ENCODE measurements around the gene MCTP2.
"Not testable (repeated sequence)": the region's sequence is repeated elsewhere in the genome, so short reads cannot be mapped to it uniquely, and the experiment has no call there.

The MCTP2 gene

DNA sequence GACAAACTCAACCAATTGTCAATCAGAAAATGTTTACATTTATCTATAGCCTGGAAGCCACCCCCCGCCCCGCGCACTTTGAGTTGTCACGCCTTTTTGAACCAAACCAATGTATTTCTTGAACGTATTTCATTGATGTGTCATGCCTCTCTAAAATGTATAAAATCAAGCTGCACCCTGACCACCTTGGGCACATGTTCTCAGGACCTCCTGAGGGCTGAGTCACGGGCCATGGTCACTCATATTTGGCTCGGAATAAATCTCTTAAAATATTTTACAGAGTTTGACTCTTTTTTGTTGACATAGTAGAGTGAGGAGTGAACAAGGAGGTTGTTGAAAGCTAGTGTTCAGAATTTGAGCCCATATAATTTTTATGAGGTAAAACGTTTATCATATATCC, 6.5 kb downstream of the MCTP2 start:
- no peak for DNase-seq

DNA sequence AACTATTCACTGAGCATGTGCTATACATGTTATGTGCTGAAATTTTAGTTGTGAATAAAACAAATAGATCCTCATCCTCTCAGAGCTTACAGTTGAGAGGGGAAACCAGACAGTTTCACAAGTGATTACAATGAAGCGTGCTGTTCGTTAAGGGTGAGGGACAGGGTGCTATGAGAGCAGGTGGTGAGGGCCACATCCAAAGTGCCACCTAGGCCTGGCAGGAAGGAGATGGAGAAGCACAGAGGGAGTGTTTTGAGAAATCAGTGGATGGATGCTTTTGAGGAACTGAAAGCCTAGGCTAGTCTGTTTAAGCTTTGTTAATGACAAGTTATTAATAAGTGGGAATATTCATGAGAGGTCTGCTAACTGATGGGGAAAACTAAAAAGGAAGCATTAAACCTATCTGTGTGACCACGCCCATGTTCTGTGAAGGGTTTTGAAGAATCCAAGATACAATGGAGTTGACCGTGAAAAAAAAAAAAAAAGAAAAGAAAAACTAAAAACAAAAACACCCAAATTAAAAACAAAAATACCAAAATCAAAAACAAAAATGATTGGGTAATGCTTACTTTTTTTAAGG, 7.3 kb downstream of the MCTP2 start:
- no peak for DNase-seq

DNA sequence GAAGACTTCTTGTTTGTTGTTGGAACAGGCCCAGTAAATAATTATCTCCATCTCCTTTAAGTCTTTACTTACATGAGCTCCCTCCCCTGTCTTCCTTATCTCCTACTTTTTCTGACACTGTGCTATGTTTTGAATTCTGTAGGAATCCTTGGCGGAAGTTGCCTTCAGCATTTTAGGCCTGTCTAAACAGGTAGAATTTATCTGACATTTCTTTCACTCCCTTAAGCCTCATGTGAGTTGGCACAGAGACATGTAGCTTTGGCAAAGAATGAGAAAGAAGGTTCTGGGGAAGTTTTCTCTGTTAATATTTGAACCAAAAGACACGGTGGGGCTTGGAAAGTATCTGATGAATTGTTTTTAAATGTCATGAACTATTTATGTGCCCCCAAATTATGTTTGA, 8.1 kb downstream of the MCTP2 start:
- no peak for DNase-seq

DNA sequence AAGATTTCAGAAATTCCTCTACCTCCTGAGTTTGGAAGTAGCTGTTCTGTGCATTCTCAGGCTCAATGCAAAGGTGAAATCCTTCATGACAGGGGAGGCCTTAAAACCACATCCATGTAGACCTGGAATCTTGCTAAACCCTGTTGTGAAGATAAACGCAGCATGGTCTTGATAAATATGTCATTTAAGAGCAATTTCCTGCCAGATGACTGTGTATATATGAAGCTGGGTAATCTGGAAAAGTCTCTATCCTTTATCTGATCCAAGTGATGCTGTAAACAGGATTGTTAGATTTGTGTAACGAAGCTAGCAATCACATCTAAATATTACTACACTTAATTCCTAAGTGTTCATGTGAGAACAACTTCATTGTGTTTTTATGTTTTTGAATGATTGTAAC, 9.1 kb downstream of the MCTP2 start:
- DNase-seq, result no peak

DNA sequence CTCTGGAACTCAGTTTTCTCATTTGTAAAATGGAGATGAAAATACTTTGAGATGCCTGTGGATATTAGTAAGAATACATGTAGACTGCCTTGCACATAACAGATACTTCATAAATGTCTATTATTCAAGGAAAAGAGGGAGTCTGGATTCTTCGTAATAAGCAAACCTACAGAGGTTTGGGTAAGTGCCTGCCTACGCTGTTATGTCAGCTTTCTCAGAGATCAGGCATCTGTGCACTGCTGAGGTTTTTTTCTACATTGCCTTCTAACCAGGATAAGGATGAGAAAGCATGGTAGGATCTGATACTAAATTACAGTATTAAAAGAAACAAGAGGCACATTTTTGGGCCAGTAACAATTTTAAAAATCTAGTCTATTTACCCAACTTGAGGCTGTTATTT, 10.9 kb downstream of the MCTP2 start:
- DNase-seq, result no peak

DNA sequence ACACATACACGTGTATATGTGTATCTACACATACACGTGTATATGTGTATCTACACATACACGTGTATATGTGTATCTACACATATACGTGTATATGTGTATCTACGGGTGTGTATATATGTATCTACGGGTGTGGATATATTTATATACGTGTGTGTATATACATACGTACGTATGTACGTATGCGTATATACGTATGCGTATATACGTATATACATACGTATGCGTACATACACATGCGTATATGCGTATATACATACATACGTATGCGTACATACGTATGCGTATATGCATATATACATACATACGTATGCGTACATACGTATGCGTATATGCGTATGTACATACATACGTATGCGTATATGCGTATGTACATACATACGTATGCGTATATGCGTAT, 11.6 kb downstream of the MCTP2 start:
- not testable (repeated sequence) for DNase-seq

DNA sequence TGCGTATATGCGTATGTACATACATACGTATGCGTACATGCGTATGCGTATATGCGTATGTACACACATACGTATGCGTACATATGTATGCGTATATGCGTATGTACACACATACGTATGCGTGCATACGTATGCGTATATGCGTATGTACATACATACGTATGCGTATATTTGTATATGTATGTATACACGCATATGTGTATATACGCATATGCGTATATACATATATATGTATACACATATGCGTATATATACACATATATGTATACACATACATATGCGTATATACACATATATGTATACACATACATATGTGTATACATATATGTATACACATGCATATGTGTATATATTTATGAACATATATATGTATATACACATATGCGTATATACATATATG, 12.1 kb downstream of the MCTP2 start:
- no peak for DNase-seq

DNA sequence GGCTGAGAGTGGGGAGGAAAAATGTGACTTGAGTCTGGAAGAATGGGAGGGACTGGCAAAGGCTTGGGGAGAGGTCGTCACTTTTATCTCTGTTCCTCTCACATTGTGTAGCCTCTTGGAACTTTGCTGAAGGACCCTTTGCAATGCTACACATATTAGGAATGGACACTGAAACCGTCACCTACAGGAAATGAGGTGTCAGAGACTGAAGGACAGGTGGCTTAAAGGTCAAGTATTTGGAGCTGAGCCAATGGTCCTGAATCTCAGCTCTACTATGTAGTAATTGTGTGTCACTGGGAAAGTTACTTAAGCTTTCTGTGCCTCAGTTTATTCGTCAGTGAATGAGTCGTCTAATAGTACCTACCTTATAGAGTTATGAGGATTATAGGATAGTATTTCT, 14.7 kb downstream of the MCTP2 start:
- no peak for DNase-seq

DNA sequence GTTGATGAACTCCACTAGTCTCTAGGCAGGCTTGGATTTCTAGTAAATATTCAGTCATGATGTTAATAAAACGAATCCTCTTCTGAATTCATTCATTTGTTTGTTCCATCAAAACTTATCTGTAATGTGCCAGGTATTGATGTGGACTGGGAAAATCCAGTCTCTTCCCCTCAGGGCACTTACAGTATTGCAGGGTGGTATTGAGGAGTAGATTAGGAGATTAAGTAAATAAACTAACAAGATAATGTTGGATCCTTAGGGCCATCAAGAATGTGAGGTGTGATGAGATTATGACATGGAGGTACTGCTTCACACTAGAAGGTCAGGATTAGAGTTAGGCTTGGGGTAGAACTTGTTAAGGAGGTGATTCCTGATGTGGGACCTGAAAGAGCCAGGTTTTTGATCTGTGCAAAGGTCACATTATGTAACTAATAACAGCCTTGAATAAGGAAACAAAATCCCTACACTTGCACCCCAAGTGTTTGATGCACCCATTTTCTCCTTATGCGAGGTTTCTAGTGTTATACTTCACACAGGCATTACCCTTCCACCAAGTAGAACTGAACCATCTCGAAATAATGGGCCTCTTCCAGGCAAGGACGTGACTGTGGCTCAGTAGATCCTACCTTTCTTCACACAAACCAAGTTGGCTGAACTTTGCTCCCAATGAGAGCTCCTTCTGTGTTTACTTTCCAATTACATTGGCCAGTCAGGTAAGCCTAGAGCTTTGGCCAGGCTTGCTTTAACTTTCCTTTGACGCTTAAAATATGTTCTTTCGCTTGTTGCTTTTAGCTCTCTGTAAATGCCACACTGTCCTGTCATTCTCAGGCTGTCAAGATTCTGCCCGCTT, 16.7 kb downstream of the MCTP2 start:
- no peak for DNase-seq

DNA sequence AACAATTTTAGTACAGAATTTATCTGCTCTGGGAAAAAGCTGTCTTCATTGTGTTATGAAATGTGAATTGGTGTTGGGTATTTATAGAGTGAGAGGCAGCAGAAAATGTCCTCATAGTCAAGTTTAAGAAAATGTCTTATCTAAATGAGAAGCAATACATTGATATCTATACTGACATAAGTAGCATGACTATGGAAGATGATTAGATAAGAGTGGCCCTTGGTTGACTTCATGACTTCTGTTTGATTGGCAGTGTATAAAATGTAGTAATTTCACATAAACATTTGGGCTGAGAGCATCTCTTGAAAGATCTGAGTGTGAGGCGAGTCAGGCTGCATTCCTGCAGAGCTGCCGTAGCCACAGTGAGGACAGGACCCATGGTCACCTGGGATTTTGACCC, 19.4 kb downstream of the MCTP2 start:
- DNase-seq, result no peak

DNA sequence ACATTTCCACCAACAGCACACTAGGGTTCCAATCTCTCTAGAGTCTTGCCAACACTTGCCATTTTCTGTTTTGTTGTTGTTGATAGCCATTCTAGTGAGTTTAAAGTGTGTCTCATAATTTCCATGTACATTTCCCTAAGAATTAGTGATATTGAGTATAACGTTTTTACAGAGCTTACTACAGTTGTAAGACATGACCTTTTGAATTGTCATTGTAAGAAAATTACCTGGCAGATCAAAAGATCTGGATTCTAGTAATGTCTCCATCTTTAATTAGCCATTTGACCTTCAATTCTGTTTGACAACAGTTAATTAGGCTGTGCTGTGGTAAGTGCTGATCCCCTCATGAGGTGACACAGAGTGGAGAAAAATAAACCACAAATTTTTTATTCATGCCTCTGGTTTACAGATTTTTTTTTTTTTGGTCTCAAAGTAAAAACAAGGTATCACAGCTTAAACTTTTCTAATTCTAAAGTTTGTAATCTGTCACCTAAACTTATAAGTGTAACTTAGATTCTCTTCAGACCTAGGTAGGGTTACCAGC, 20.9 kb downstream of the MCTP2 start:
- DNase-seq, result no peak

DNA sequence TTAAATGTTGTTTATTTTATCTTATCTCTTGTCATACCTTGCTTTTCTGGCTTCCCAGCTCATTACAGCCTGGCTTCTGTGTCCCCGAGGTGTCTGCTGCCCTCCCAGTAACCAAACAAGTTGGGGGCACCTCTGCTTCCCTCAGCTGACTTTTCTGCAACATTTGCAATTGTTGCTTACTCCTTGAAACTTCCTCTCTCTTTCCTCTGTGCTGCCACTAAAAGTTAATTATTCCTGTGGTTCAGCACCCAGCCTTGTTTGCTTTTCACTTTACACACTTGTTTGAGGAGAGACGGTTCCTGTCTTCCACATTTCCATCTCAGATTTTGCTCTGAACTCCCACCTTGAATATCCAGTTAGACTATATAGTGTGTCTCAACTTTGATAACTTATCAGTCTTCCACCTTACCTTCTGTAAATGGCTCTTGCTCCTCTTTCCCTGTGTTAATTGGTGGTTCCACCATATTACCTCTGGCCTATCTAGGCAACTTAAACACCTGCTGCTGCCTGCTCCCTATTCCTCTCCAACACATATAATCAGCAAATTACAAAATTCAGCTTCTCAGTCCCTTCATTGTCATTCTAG, 21.6 kb downstream of the MCTP2 start:
- DNase-seq, result no peak

DNA sequence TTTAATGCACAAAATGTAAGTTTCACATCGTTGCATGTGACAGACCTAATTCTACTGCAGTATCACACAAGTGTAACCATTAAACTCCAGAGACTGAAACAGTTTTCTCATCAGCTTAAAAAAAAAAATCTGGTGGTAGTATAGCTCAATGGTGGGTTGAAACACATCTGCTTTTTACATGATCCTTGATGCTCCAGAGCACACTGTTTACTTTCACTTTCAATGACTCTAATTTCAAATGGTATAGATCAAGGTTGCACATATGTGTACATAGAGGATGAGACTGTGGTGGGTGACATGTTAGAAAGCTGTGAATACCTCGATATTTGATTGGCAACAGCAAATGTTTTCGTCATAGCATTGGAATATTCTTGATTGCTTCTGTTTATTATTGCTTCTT, 22.4 kb downstream of the MCTP2 start:
- DNase-seq, result no peak

DNA sequence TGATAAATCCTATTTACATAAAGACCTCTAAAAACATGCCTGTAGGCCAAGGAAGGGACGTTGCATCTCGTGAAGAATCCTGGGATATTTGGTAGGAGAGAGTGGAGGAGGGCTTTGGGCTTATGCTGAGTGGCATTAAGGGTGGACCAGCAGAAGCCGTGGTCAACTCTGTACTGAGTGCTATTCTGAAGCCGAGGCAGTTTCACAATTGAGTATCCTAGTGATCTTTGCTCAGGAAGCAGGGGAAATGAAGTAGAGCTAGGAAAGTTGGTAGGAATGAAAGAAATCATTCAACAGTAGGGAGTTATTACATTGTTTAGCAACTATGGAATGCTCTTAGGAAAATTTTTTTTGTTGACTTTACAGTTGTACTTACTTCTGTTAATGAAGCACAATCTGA, 24.2 kb downstream of the MCTP2 start:
- no peak for DNase-seq

DNA sequence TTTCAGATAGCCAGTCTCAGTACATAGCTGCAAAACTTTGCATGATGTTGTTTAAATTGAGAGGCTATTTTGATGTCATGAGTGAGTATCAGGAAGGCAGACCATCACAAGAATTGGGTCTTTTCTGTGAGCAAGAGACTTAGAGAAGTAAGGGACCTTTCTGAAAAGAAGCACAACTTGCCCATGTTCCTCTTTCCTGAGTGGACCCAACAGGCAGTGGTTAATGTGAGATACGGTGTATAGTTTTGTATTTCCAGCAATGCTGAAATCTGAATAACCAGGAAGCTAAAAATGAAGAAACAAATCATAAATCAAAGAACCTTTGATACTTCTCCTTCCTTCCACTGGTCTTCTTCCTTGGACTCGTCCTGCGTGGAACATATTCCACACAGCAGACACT, 25.1 kb downstream of the MCTP2 start:
- no peak for DNase-seq

DNA sequence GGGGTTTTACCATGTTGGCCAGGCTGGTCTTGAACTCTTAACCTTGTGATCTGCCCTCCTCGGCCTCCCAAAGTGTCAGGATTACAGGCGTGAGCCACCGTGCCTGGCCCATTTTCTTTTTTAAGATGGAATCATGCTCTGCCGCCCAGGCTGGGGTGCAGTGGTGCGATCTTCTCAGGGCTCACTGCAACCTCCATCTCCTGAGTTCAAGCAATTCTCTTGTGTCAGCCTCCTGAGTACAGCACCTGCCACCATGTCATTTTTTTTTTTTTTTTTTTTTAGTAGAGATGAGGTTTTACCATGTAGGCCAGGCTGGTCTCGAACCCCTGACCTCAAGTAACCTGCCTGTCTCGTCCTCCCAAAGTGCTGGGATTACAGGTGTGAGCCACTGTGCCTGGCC, 26.4 kb downstream of the MCTP2 start:
- not testable (repeated sequence) for DNase-seq

DNA sequence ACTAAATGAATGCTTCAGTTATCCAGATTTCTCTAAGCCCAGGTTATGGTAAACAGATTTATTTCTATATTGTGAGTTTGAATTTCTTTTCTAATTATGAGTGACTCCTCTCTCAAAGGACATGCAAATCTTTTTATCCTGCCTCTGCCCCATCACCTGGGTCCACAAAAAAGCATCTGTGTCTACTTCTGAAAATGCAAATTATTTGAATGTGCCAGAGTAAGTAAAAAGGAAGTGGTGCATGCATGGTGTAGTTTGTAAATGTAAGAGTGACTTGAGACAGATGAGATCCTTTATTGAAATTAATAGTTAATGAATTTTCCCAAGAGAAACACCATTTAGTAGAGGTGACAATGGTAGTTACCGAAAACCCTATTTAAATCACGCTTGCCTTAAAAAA, 26.9 kb downstream of the MCTP2 start:
- no peak for DNase-seq

DNA sequence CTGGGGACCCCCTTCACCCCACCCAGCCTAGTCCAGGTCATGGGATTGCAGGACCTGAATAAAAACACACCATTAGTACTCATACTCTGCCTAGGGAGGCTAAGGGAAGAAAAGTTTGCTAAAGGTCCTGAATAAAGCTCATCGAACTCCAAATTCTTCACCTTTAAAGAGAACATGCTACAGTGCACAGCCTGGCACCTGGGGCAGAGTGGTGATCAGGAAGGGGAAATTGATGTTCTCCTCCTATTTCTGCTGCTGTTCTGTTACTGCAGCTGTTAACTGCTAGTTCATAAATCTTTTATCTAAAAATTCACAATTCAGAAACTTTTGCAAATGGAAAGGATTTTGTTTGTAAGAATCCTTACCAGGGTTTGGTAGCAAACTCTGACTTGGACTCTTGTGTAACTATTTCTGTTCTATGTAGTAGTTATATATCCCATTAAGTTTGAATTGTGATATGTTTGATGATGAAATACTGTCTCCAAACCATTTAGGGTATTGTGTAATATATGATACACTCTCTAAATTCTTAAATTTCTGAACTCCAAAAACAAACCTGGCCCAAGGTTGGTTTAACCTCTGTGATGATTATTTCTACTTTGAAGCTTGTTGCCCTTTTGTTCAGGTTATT, 27.9 kb downstream of the MCTP2 start:
- DNase-seq, result no peak

DNA sequence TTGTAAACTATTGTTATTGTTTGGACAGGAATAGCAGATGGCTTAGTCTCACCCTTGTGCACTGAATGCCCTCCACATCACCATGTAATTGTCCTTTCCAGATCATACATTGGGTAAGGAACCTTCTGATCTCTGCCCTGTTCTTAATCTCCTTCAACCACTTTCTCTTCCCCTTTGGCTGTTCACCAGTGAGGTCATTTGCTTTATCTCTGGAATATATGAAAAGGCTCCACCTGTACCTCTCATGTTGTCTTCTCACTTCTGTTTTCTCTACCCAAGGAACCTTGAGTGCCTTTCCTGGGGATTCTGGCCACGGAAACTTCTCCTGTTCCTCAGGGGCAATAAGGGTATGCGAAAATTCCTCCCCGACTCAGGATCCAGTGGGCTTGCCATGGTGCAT, 28.5 kb downstream of the MCTP2 start:
- DNase-seq, result no peak

DNA sequence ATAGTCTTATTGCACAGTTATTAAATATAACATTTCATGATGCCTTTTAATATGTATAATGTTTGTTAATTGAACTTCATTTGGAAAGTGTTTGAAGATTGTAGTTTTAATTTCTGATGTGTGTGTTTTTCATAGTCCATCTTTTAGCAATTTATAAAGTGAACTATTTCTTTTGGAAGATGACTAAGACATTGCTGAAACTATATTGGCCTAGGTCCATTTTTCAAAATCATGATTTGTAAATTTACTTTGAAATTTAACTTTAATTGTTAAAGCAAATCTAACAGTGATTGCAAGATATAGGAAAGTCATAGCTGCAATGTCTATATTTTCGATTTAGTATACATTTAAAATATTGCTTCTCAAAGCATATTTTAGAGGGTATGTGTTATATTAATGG, 30.8 kb downstream of the MCTP2 start:
- no peak for DNase-seq

DNA sequence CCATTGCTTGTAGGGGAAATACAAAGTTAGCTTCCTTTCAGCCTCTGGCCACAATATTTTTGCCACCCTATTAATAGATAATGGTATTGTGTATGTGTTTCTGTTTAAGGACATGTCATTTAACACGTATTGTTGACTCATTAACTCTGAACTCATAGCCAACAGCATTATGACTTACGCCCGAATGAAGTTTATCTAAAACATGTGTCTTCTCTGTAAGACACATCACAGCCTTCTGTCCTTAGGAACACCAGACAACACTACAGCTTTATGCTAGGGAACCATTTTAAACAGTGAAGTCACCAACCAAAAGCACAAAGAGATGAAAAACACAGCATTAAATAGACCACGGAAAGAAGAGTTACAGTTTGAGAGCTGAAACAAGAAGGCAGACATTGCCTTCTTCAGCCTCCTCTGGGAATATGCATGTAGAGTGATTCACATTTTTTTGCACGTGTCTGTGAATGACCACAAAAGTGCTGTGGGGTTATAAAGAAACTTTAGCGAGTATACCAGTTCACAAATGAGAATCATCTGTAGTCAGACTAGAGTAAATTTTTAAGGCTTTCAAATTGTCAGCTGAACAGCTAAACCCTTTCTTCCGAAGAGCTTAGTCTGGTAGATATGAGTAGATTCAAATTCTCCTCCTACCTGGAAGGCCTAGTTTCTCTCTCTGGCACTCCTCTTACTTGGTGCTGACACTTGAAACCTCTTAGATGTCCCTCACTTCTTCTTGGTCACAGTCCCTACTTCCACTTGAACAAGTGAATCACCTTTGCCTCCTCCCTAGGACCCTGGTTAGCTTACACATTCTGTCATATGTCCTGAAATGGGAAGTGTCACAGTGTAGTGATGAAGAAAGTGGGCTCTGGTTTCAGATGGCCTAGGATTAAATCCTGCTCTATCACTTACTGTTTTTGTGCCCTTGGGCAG, 32.2 kb downstream of the MCTP2 start:
- no peak for DNase-seq

DNA sequence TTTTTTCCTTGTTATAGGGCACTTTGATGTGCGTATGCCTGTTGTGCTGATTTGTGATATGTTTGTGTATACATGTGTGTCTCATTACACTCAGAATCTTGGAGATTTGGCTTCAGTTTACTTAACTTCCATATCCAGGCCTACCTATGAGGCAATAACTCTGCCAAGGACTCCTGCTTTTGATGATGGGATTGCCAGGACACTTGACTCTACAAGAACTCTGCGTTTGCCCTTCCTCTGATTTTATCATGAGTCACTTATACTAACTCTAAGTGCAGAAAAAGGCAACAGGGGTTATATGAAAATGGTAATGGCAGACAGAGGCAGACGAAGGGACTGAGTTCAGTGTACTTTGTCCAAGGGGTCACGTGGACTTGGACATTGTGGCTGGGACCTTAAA, 33.6 kb downstream of the MCTP2 start:
- DNase-seq, result no peak

DNA sequence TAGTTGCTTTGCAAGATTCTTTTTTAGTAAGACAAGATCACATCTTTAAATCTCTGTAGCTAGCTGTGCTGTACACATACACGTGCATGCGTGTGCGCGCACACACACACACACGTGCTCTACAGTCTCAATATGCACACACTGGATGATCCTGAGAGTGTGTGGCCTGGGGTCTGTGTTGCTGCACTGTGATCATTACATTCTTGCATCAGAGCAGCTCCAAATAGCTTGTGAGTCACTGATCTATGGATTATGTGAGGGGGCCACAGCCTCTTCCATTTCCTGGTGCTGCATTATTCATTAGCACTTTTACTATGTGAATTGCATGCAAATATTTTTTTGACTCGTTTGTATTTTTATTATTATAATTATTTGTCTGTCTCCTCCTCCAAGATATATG, 34.6 kb downstream of the MCTP2 start:
- DNase-seq, result no peak
